Activated CD8-positive, alpha-beta memory T cell treated with anti-CD3 and anti-CD28 coated beads, Interleukin-2, amount 50 U/mL, for 1 hour (primary cell): ENCODE data around the gene KRT33B.
"Not testable (repeated sequence)": the region's sequence is repeated elsewhere in the genome, so short reads cannot be mapped to it uniquely, and the experiment has no call there.

Experiments used
- DNase-seq: peaks from one replicate; pipeline ENCODE4 v3.0.0-alpha.2; 2020; ENCODE audit errors: extremely low read depth

The KRT33B gene

GRCh38 chr17:41393826-41394225, 24.2 kb upstream of the KRT33B start:
- no peak for DNase-seq

- DNase-seq: no peak
Measured at GRCh38 chr17:41393294-41393693, 23.7 kb upstream of the KRT33B start.

GRCh38 chr17:41392278-41392677, 22.7 kb upstream of the KRT33B start:
- no peak for DNase-seq

- DNase-seq: no peak
Measured at GRCh38 chr17:41391535-41391934, 21.9 kb upstream of the KRT33B start.

GRCh38 chr17:41390411-41390938, 20.9 kb upstream of the KRT33B start:
- no peak for DNase-seq

GRCh38 chr17:41387670-41388069, 18.1 kb upstream of the KRT33B start:
- no peak for DNase-seq

GRCh38 chr17:41386227-41386626, 16.6 kb upstream of the KRT33B start:
- DNase-seq: no peak

GRCh38 chr17:41383690-41384089, 14.1 kb upstream of the KRT33B start:
- no peak for DNase-seq

GRCh38 chr17:41382394-41382793, 12.8 kb upstream of the KRT33B start:
- DNase-seq: no peak

GRCh38 chr17:41381943-41382342, 12.3 kb upstream of the KRT33B start, which contains the start of gene KRT34:
Gene KRT34 (minus strand): TSS chr17:41382306. CDS start chr17:41382246, 60 bp downstream.
- DNase-seq: not testable (repeated sequence)

- not testable (repeated sequence) for DNase-seq
Measured at GRCh38 chr17:41380091-41380490, 10.5 kb upstream of the KRT33B start.

- DNase-seq: no peak
Measured at GRCh38 chr17:41377546-41377945, 7.9 kb upstream of the KRT33B start.

- no peak for DNase-seq
Measured at GRCh38 chr17:41369023-41369422, 590 bp downstream of the KRT33B start.

GRCh38 chr17:41367426-41368075, 2.1 kb downstream of the KRT33B start:
- no peak for DNase-seq

GRCh38 chr17:41366070-41366469, 3.5 kb downstream of the KRT33B start:
- DNase-seq: no peak

GRCh38 chr17:41363881-41364280, 5.7 kb downstream of the KRT33B start:
- DNase-seq: no peak

GRCh38 chr17:41360296-41360995, 9.2 kb downstream of the KRT33B start:
- no peak for DNase-seq

GRCh38 chr17:41354536-41354935, 15.1 kb downstream of the KRT33B start:
- DNase-seq: no peak

- DNase-seq: no peak
Measured at GRCh38 chr17:41352597-41353366, 16.8 kb downstream of the KRT33B start.

- DNase-seq: no peak
Measured at GRCh38 chr17:41351177-41351576, 18.4 kb downstream of the KRT33B start.

GRCh38 chr17:41350381-41350878, 19.2 kb downstream of the KRT33B start, which contains the start of gene KRT33A:
Gene KRT33A (minus strand): TSS chr17:41350828. CDS start chr17:41350767, 61 bp downstream.
- not testable (repeated sequence) for DNase-seq
